Erythroblast (primary cell): ENCODE measurements around the gene RNF212B.

Experiments
- DNase-seq, 2 experiments: peaks; one replicate each; lab custom pipeline; 2025; lab: John Stamatoyannopoulos, UW
- GATA1 ChIP-seq: IDR thresholded peaks from 2 replicates; pipeline ENCODE4 v1.6.1; 2011; ENCODE audit warnings: low read depth, mild to moderate bottlenecking, control low read depth, low read length, moderate library complexity
- POLR2A ChIP-seq: IDR thresholded peaks from 2 replicates; pipeline ENCODE4 v1.6.1; 2011; ENCODE audit warnings: mild to moderate bottlenecking, low read length

Gene RNF212B

GRCh38 chr14:23269193-23269592, 31.5 kb downstream of the RNF212B start:
- DNase-seq: no peak
- TF ChIP-seq GATA1 (no peak), POLR2A (no peak)

GRCh38 chr14:23275412-23275811, 37.7 kb downstream of the RNF212B start:
- TF ChIP-seq GATA1 (no peak), POLR2A (no peak)
- DNase-seq: no peak

- TF ChIP-seq POLR2A (no peak), GATA1 (no peak)
Measured at GRCh38 chr14:23277189-23277588, 39.5 kb downstream of the RNF212B start.

GRCh38 chr14:23277928-23278327, 40.2 kb downstream of the RNF212B start:
- peak; percentile 42 to 43 for DNase-seq

More at GRCh38 chr14:23277189-23277588, 39.5 kb downstream of the RNF212B start:
- DNase-seq: no peak

GRCh38 chr14:23281247-23281646, 43.5 kb downstream of the RNF212B start:
- no peak for DNase-seq

GRCh38 chr14:23284654-23285529, 47.2 kb downstream of the RNF212B start:
- peak; percentile 46 to 60 for DNase-seq
- no peak for TF ChIP-seq GATA1
- TF ChIP-seq POLR2A: no peak

More at GRCh38 chr14:23281247-23281646, 43.5 kb downstream of the RNF212B start:
- no peak for TF ChIP-seq POLR2A

GRCh38 chr14:23285530-23286019, 47.8 kb downstream of the RNF212B start:
- TF ChIP-seq POLR2A (no peak), GATA1 (no peak)
- DNase-seq: peak; percentile 63 to 74

- DNase-seq: peak; percentile 98 to 99
- TF ChIP-seq POLR2A: peak; percentile 90
- TF ChIP-seq GATA1: no peak
Measured at GRCh38 chr14:23286020-23286901, 48.5 kb downstream of the RNF212B start, which contains the start of gene HOMEZ. HOMEZ (minus strand) TSS chr14:23286132; CDS start chr14:23285952, 180 bp downstream.

- no peak for DNase-seq
- TF ChIP-seq POLR2A: no peak
- TF ChIP-seq GATA1: no peak
Measured at GRCh38 chr14:23286902-23287479, 49.3 kb downstream of the RNF212B start.

GRCh38 chr14:23294734-23295561, 57.2 kb downstream of the RNF212B start:
- TF ChIP-seq POLR2A (peak; percentile 36), GATA1 (no peak)
- peak; percentile 84 to 89 for DNase-seq

- TF ChIP-seq GATA1 (no peak), POLR2A (no peak)
Measured at GRCh38 chr14:23296012-23296777, 58.5 kb downstream of the RNF212B start.

GRCh38 chr14:23297096-23297495, 59.4 kb downstream of the RNF212B start:
- DNase-seq: no peak
- TF ChIP-seq POLR2A (no peak), GATA1 (no peak)

More at GRCh38 chr14:23296012-23296777, 58.5 kb downstream of the RNF212B start:
- DNase-seq: no peak
